Suppressor macrophage treated with lipopolysaccharide for 4 hours (primary cell): ENCODE data around the gene VSIG10.
"Not testable (repeated sequence)": the region's sequence is repeated elsewhere in the genome, so short reads cannot be mapped to it uniquely, and the experiment has no call there.

Source experiments
- DNase-seq: peaks from one replicate; pipeline ENCODE4 v3.0.0-alpha.2; 2020

Gene VSIG10

GRCh38 chr12:118107011-118107410 is 3.2 kb upstream of the VSIG10 start:
- DNase-seq = no peak

DNA sequence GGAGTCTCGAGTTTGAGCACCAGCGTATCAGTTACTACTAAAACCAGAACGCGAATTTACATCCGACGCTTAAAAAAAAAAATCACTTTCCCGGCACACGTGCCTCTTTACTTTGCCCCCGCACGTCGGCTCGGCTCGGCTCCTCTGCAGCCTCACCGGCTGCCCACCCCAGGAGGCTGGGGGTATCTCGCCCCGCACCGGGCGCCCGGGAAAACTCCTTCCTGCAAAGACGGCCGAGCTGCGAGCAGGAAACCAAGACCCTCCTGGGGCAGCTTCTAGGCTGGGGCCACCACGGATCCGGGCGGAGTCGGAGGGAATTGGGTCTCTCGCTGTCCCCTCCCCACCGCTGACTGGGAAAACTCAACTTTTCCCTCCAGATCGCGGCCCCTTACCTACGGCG is 610 bp downstream of the VSIG10 start:
- DNase-seq = peak; percentile 8

GRCh38 chr12:118102609-118103008 is 1.2 kb downstream of the VSIG10 start:
- no peak for DNase-seq

GRCh38 chr12:118102070-118102469 is 1.7 kb downstream of the VSIG10 start:
- no peak for DNase-seq

- DNase-seq = no peak
Observed at GRCh38 chr12:118101051-118101450, 2.8 kb downstream of the VSIG10 start.

- no peak for DNase-seq
Observed at GRCh38 chr12:118098911-118099671, 4.7 kb downstream of the VSIG10 start.

DNA sequence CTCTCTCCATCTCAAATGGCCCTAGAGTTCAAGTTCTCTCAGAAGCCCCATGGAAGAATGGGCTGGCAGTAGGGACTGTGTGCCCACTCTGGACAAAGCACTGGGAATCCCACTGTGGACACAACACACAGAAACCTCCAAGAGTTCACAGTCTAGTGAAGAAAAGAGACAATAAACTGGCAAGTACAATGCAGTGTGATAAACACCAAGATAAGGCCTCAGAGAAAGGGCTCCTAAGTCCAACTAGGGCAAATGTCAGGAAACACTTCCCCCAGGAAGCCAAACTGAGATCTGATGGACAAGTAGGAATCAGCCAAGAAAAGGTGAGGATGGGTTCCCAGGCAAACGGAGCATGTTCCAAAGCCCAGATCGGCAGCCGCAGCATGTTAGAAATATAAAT is 5.4 kb downstream of the VSIG10 start:
- DNase-seq = no peak

- DNase-seq = no peak
Observed at GRCh38 chr12:118094039-118094438, 9.8 kb downstream of the VSIG10 start.

DNA sequence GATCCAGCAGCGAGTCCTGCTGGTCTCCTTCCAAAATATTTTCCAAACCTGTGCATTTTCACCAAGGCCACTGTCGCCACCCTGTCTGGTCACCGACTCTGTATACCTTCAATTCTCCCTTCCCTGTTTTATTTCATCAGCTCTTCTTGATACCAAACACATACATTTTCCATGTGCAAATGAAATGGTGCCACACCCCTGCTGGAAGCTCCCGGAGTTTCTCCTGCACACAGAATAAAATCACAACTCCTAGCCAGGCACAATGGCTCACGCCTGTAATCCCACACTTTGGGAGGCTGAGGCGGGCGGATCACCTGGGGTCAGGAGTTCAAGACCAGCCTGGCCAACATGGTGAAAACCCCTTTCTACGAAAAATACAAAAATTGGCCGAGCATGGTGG is 14.0 kb downstream of the VSIG10 start:
- DNase-seq = no peak

DNA sequence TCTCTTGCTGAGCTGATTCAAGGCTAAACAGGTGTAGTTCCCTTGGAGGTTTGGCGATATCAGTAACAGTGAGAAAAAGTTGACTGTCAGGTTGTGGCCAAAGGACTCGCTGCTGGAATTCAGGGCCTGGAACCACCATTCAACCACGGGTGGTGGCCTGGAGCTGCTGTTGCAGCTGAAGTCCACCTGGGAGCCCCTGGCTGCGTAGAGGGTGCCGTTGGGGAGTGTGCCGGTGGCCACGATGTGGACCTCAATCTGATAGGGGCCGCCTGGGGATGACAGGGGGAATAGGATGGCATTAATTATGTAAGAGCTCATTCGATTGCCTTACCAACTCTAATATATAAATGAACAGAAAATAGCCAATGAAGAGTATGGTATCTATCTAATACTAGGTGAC is 21.6 kb downstream of the VSIG10 start:
- no peak for DNase-seq

- not testable (repeated sequence) for DNase-seq
Observed at GRCh38 chr12:118081521-118081920, 22.3 kb downstream of the VSIG10 start.

GRCh38 chr12:118073768-118074167 is 30.0 kb downstream of the VSIG10 start:
- DNase-seq = no peak

GRCh38 chr12:118070650-118071049 is 33.2 kb downstream of the VSIG10 start:
- no peak for DNase-seq

- DNase-seq = no peak
Observed at GRCh38 chr12:118068445-118068844, 35.4 kb downstream of the VSIG10 start.

DNA sequence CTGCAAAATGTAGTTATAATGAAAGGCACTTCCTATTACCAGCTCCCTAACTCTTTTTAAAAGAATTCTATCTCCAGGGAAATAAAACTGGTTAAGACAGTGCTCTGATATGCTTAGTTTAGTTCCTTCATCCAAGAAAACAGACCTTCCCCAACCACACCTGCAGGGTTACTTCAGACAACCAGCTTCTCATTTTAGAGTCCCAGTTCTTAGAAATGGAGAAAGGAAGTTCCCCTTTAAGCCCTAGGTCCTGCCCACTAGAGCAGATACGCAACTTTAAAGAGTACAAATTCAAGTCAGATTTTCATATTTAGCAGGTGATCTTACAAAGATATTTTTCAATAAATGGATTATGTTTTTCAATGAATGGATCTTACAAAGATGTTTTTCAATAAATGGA is 38.4 kb downstream of the VSIG10 start:
- DNase-seq = peak; percentile 15

DNA sequence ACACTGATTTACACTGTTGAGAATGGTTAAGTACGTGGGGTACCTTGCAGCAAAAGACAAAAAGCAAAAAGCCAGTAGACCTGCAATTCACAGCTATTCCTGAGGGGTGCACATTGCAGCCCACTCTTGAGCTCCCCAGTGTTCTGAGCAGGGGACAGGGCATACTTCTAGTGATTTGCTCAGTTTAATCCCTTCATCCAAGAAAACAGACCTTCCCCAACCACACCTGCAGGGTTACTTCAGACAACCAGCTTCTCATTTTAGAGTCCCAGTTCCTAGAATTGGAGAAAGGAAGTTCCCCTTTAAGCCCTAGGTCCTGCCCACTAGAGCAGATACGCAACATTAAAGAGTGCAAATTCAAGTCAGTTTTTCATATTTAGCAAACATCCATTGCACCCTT is 39.2 kb downstream of the VSIG10 start:
- peak; percentile 25 for DNase-seq

- DNase-seq = peak; percentile 48
Observed at GRCh38 chr12:118063576-118064391, 40.0 kb downstream of the VSIG10 start.

- DNase-seq = peak; percentile 64
Observed at GRCh38 chr12:118061873-118062843, 41.7 kb downstream of the VSIG10 start.

GRCh38 chr12:118061011-118061872 is 42.6 kb downstream of the VSIG10 start, which contains the start of gene WSB2:
Gene WSB2, minus strand, starts transcription at chr12:118061179. Its CDS starts 131 bp downstream, at chr12:118061048.
- DNase-seq = peak; percentile 76

GRCh38 chr12:118060301-118061010 is 43.4 kb downstream of the VSIG10 start:
- DNase-seq = peak; percentile 71
